D721Med (cell line): Measurements from ENCODE around the gene NXPE3.

ENCODE experiments used
- DNase-seq: peaks from one replicate; pipeline ENCODE4 v3.0.0; 2011; ENCODE audit warnings: low spot score; ENCODE audit not compliant: insufficient read length
- FAIRE-seq: peaks from 2 replicates; lab custom pipeline; 2011; peaks lifted over from hg19 to GRCh38; lab: Jason Lieb, UNC
- TF ChIP-seq, protein P1 (sequence below): IDR thresholded peaks from 2 replicates; pipeline ENCODE4 v1.5.1; 2012; ENCODE audit warnings: mild to moderate bottlenecking, control low read depth; ENCODE audit not compliant: insufficient read depth; ENCODE audit errors: missing control alignments

NXPE3 gene

DNA sequence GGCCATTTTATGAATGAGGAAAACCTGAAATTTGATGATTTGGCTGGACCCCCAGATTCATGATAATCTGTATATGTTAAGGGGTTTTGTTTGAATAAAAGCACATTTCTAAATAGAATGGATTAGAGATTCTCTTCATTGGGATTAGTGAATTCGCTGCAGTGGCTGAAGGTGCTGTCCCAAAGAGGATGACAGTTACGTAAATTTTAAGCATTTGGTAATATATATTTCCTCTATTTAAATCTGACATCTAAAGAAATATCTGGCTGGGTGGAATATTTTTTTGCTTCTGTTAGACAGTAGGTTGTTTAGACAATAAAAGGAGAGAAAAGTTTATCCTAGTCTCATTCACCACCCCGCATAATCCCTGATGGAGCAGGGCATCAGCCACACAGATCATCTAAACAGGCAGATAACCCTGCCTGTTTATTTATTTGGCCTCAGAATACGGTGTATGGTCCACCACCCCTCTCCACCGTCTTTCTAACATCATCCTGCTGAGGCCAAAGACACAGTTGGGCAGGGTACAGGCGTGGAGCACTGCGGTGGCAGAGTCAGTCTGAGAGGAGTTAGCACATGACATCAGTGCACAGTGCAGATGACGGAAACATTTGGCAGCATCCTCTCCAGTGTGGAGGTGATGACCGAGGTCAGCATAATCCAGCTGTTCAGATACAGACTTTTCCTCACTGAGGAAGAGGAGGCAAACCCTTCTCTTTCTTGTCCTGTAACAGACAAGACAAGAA lies 49.9 kb downstream of the NXPE3 start:
- no peak for FAIRE-seq
- TF ChIP-seq, protein P1, sequence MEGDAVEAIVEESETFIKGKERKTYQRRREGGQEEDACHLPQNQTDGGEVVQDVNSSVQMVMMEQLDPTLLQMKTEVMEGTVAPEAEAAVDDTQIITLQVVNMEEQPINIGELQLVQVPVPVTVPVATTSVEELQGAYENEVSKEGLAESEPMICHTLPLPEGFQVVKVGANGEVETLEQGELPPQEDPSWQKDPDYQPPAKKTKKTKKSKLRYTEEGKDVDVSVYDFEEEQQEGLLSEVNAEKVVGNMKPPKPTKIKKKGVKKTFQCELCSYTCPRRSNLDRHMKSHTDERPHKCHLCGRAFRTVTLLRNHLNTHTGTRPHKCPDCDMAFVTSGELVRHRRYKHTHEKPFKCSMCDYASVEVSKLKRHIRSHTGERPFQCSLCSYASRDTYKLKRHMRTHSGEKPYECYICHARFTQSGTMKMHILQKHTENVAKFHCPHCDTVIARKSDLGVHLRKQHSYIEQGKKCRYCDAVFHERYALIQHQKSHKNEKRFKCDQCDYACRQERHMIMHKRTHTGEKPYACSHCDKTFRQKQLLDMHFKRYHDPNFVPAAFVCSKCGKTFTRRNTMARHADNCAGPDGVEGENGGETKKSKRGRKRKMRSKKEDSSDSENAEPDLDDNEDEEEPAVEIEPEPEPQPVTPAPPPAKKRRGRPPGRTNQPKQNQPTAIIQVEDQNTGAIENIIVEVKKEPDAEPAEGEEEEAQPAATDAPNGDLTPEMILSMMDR: no peak
- DNase-seq: no peak

GRCh38 chr3:101829437-101829830 lies 50.4 kb downstream of the NXPE3 start:
- FAIRE-seq: no peak
- no peak for DNase-seq
- TF ChIP-seq, protein P1: no peak

GRCh38 chr3:101829874-101830273 lies 50.9 kb downstream of the NXPE3 start:
- DNase-seq: no peak
- no peak for FAIRE-seq
- TF ChIP-seq, protein P1: no peak

GRCh38 chr3:101833446-101833974 lies 54.5 kb downstream of the NXPE3 start:
- FAIRE-seq: no peak
- no peak for DNase-seq
- TF ChIP-seq, protein P1: no peak

DNA sequence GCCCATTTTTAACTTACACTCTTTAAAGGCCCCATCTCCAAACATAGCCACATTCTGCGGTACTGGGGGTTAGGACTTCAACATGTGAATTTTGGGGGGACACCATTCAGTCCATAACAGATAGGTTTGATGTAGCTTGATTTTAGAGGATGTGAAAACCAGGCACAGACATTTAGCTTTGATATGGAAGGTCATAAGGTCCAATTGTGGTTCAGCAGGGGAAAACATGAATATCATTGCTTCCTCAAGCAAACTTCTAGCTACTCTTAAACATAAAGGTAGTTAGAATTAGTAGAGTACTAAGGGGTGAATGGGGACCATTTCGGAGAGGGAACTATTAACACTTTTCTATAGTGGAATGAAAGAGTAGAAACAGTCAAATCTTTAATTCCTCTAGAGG lies 56.7 kb downstream of the NXPE3 start:
- TF ChIP-seq, protein P1: no peak
- DNase-seq (no peak), FAIRE-seq (no peak)

DNA sequence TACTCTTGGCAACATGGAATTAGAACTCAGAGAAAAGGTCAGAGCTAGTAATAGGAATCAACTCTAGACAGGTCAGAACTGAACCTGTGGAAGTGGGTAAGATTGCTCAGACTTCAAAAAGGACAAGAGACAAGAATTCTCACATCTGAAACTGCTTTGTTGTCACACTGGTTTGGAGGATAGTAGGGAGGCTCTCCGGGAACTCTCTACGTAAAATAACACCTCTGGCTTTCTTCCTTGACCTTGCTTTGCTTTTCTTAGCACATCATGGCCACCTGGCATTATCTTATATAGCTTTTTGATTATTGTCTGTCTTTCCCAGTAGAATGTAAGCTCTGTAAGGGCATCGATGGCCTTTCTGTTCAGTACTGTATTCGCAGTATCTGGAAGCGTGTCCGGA lies 57.1 kb downstream of the NXPE3 start:
- FAIRE-seq (no peak), DNase-seq (no peak)
- TF ChIP-seq, protein P1: no peak
